Prostate gland (tissue), 2 donors: ENCODE results near the gene CTBP2.

ENCODE experiments used
- CTCF ChIP-seq, 4 experiments: fragments of 200-600 bp in 2 of 4; fragments of 450-650 bp in 2 of 4; sonication (generic) in 2 of 4; IDR thresholded peaks; 1 replicate in 3 of 4; 2 replicates in 1 of 4; pipeline ENCODE4 v1.5.1; 2016 to 2019; ENCODE audit warnings: antibody characterized with exemption in 4 of 4, mild to moderate bottlenecking in 2 of 4, moderate library complexity in 2 of 4
- POLR2AphosphoS5 ChIP-seq: sonication (generic); formaldehyde crosslinking; IDR thresholded peaks from one replicate; pipeline ENCODE4 v1.6.1; 2017; ENCODE audit warnings: antibody characterized with exemption

- TF ChIP-seq POLR2AphosphoS5: no peak
- no peak for TF ChIP-seq CTCF (IDR thresholded peaks at IDR 0.05)
Observed at GRCh38 chr10:125186431-125187170, 26.2 kb upstream of the CTBP2 start.
